Mesangial cell (primary cell): ENCODE measurements around the gene SAC3D1. TPM values are rescaled to one million over a fixed set of nuclear protein-coding genes. Genes with fewer than 3 reads are reported as not detected.

Experiments
- total RNA-seq: library from RNA; depleted of rRNA; stranded (reverse); fragments of >200 nt; gene quantifications from 2 replicates; pipeline ENCODE4 v1.2.3, GENCODE V29; 2015

The SAC3D1 gene
- 20.3 and 39.6 TPM in 2 replicates for total RNA-seq

GRCh38 chr11:65040847-65041622, at the start of gene SAC3D1:
Gene SAC3D1 (plus strand): TSS chr11:65041210. CDS start chr11:65041293, 83 bp downstream.

GRCh38 chr11:64996710-64997380, 44.2 kb upstream of the SAC3D1 start, which contains the start of gene BATF2:
Gene BATF2 (minus strand): TSS chr11:64996971. CDS start chr11:64996914, 57 bp downstream.

GRCh38 chr11:65013888-65014725, 26.9 kb upstream of the SAC3D1 start, which contains the start of gene ARL2:
Gene ARL2 (plus strand): TSS chr11:65014160. CDS start chr11:65014208, 48 bp downstream.

GRCh38 chr11:65027213-65028067, 13.6 kb upstream of the SAC3D1 start, which contains the start of gene SNX15:
Gene SNX15 (plus strand): TSS chr11:65027439. CDS start chr11:65027538, 99 bp downstream.

GRCh38 chr11:65058419-65059054, 17.5 kb downstream of the SAC3D1 start, which contains the start of gene NAALADL1:
Gene NAALADL1 (minus strand): TSS chr11:65058553. CDS start chr11:65058521, 32 bp downstream.

GRCh38 chr11:65083834-65084597, 43.0 kb downstream of the SAC3D1 start, which contains the start of the genes CDCA5 and ZFPL1:
Gene CDCA5 (minus strand): TSS chr11:65084040. CDS start chr11:65083978, 62 bp downstream.
Gene ZFPL1 (plus strand): TSS chr11:65084222. CDS start chr11:65084699, 477 bp downstream.

Other genes with a start within 250 kb of the SAC3D1 start
- gene MAP4K2, start 238.0 kb upstream of the SAC3D1 start, total RNA-seq = 26.4 and 29.5 TPM in 2 replicates
- gene MEN1, start 230.7 kb upstream of the SAC3D1 start, total RNA-seq = 34.2 and 34.9 TPM in 2 replicates
- 2.1 and 10.1 TPM in 2 replicates for gene CDC42BPG, start 196.6 kb upstream of the SAC3D1 start, total RNA-seq
- 109 and 125 TPM in 2 replicates for gene EHD1, start 162.6 kb upstream of the SAC3D1 start, total RNA-seq
- 27.2 and 29.9 TPM in 2 replicates for gene ATG2A, start 124.0 kb upstream of the SAC3D1 start, total RNA-seq
- 14.3 and 24.8 TPM in 2 replicates for gene PPP2R5B, start 116.5 kb upstream of the SAC3D1 start, total RNA-seq
- gene GPHA2, start 105.3 kb upstream of the SAC3D1 start, total RNA-seq = not detected in 2 replicates
- not detected in 2 replicates for gene MAJIN, start 69.1 kb upstream of the SAC3D1 start, total RNA-seq
- 0.65 and 1.3 TPM in 2 replicates for gene BATF2, start 44.2 kb upstream of the SAC3D1 start, total RNA-seq
- 183 and 212 TPM in 2 replicates for gene ARL2, start 27.1 kb upstream of the SAC3D1 start, total RNA-seq
- 18.9 and 25.1 TPM in 2 replicates for gene SNX15, start 13.8 kb upstream of the SAC3D1 start, total RNA-seq
- gene NAALADL1, start 17.3 kb downstream of the SAC3D1 start, total RNA-seq = 18.1 and 36.8 TPM in 2 replicates
- gene CDCA5, start 42.8 kb downstream of the SAC3D1 start, total RNA-seq = 2.8 and 31.4 TPM in 2 replicates
- gene ZFPL1, start 43.0 kb downstream of the SAC3D1 start, total RNA-seq = 67.4 and 68.3 TPM in 2 replicates
- gene VPS51, start 55.0 kb downstream of the SAC3D1 start, total RNA-seq = 162 and 269 TPM in 2 replicates
- 33.1 and 114 TPM in 2 replicates for gene TM7SF2, start 70.7 kb downstream of the SAC3D1 start, total RNA-seq
- 20.2 and 20.5 TPM in 2 replicates for gene ZNHIT2, start 76.5 kb downstream of the SAC3D1 start, total RNA-seq
- gene FAU, start 80.9 kb downstream of the SAC3D1 start, total RNA-seq = 376 and 394 TPM in 2 replicates
- gene MRPL49, start 81.1 kb downstream of the SAC3D1 start, total RNA-seq = 56.3 and 84.7 TPM in 2 replicates
- 19.7 and 21.0 TPM in 2 replicates for gene SYVN1, start 93.3 kb downstream of the SAC3D1 start, total RNA-seq
- gene SPDYC, start 129.0 kb downstream of the SAC3D1 start, total RNA-seq = not detected in 2 replicates
- 327 and 383 TPM in 2 replicates for gene CAPN1, start 140.7 kb downstream of the SAC3D1 start, total RNA-seq
- gene POLA2, start 220.8 kb downstream of the SAC3D1 start, total RNA-seq = 6.7 and 28.8 TPM in 2 replicates